H1 (cell line): ENCODE data around the gene ELL2. TPM values are rescaled to one million over a fixed set of nuclear protein-coding genes. Genes with fewer than 3 reads are reported as not detected.

Experiments used
- MAX ChIP-seq: IDR thresholded peaks from 2 replicates; pipeline ENCODE4 v1.6.1; 2012; ENCODE audit warnings: inconsistent platforms
- polyA plus RNA-seq, 7 experiments: library from polyadenylated mRNA; depleted of rRNA in 3 of 7; stranded (reverse) in 5 of 7; unstranded in 2 of 7; fragments of >200 nt in 5 of 7; fragments of 200-250 nt in 2 of 7; gene quantifications; 1 replicate in 5 of 7; 2 replicates in 1 of 7; 4 replicates in 1 of 7; pipeline versions ENCODE4 v1.2.1 to v1.2.3, GENCODE V29; 2011 to 2013; ENCODE audit warnings: missing spikeins in 2 of 7, mixed read lengths in 2 of 7
- total RNA-seq: library from RNA; stranded (reverse); fragmentation: NEBNext Ultra II Directional; extraction: Animal tissue kit (Norgen Biotek cat#: 25700); gene quantifications from 2 replicates; pipeline ENCODE4 v1.2.1, GENCODE V29; 2021

Gene ELL2
- total and polyA plus RNA-seq, 2 of the 8 experiments (the other 6 are each of a cell fraction or from before 2014, with no cell fraction given) = 6.3 to 29.4 TPM

GRCh38 chr5:95915999-95916686 lies 45.5 kb downstream of the ELL2 start (continued):
- no peak for TF ChIP-seq MAX
